ENCODE measurements around the gene TMEM170B. TPM values are rescaled to one million over a fixed set of nuclear protein-coding genes. Genes with fewer than 3 reads are reported as not detected.
"Not testable (repeated sequence)": the region's sequence is repeated elsewhere in the genome, so short reads cannot be mapped to it uniquely, and the experiment has no call there.

The TMEM170B gene
- total and polyA plus RNA-seq, 2 experiments from 2014 or later: 2.1 to 2.6 TPM

DNA sequence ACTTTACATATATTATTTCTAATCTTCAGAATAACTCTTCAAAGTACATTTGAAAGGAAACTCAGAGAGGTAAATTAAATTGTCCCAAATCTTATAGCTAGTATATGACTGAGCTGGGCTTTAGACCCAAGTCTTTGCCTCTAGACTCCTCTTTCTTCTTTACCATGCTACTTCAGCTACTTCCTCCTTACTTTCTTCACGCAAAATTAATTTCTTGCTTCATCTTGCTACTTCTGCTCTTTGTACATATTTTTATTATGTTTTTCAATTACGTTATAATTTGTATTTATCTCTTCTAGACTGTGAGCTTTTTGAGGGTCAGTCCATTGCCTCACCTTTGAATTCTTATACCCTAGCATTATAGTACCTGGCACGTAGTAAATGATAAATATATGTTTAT, 5.3 kb downstream of the TMEM170B start:
- H3K27ac ChIP-seq: no peak overlapping the region
- H3K27me3 ChIP-seq: peaks cover 18% of the 10 kb centered on the region
- DNase-seq (ENCODE audit: low read depth in 1 of 2, low spot score in 1 of 2): no peak
- no peaks in the 10 kb centered on the region for H3K4me1 ChIP-seq (ENCODE audit: low read depth)
- TF ChIP-seq, protein P1, sequence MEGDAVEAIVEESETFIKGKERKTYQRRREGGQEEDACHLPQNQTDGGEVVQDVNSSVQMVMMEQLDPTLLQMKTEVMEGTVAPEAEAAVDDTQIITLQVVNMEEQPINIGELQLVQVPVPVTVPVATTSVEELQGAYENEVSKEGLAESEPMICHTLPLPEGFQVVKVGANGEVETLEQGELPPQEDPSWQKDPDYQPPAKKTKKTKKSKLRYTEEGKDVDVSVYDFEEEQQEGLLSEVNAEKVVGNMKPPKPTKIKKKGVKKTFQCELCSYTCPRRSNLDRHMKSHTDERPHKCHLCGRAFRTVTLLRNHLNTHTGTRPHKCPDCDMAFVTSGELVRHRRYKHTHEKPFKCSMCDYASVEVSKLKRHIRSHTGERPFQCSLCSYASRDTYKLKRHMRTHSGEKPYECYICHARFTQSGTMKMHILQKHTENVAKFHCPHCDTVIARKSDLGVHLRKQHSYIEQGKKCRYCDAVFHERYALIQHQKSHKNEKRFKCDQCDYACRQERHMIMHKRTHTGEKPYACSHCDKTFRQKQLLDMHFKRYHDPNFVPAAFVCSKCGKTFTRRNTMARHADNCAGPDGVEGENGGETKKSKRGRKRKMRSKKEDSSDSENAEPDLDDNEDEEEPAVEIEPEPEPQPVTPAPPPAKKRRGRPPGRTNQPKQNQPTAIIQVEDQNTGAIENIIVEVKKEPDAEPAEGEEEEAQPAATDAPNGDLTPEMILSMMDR (IDR thresholded peaks at IDR 0.05; ENCODE audit: low read depth, low read length): no peak
- no peaks in the 10 kb centered on the region for H3K9me3 ChIP-seq (ENCODE audit: low read depth)
- H3K36me3 ChIP-seq: no peaks in the 10 kb centered on the region
- no peak overlapping the region for H3K4me3 ChIP-seq

DNA sequence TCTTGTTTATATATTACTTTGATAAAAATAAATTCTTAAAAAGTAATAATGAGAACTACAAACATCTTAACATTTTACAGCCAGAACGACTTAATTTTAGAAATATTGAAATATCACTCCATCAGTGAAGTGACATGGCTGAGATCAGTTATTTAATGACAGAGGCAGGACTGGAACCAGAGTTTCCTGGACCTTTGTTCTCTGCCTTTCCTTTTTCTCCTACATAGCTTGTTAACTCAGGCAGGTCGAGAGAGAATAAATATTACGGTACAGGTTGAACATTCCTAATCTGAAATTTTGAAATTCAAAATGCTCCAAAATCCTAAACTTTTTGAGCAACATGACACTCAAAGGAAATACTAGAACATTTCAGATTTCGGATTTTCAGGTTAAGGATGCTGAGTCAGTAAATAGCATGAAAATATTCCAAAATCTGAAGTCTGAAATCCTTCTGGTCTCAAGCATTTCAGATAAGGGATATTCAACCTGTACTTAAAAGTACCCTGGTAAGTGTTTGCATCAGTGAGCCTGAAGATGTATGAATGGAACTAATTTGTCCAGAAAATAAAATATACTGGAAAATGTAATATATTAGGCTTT, 6.5 kb downstream of the TMEM170B start:
- TF ChIP-seq, protein P1 (IDR thresholded peaks at IDR 0.05; ENCODE audit: low read depth, low read length): no peak
- H3K9me3 ChIP-seq (ENCODE audit: low read depth): no peaks in the 10 kb centered on the region
- no peaks in the 10 kb centered on the region for H3K4me1 ChIP-seq (ENCODE audit: low read depth)
- no peaks in the 10 kb centered on the region for H3K36me3 ChIP-seq
- no peak for DNase-seq (ENCODE audit: low read depth in 1 of 2, low spot score in 1 of 2)
- H3K27me3 ChIP-seq: peaks cover 10% of the 10 kb centered on the region
- H3K27ac ChIP-seq: no peak overlapping the region
- H3K4me3 ChIP-seq: no peak overlapping the region

DNA sequence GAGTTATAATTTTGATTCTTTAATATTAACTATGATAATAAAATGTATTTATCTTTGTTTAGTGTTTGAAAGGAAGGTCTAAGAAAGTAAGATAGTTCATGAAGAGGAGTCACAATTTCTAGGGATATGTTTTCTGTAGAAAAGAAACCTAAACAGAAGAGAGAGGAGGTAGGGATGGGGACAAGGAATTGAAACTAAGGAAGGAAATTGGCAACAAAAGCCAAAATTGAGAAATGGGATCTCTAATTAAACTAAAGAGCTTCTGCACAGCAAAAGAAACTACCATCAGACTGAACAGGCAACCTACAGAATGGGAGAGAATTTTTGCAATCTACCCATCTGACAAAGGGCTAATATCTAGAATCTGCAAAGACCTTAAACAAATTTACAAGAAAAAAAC, 10.3 kb downstream of the TMEM170B start:
- not testable (repeated sequence) for H3K27me3 ChIP-seq; H3K27ac ChIP-seq; H3K4me3 ChIP-seq; H3K36me3 ChIP-seq; H3K9me3 ChIP-seq (ENCODE audit: low read depth); H3K4me1 ChIP-seq (ENCODE audit: low read depth); DNase-seq (ENCODE audit: low read depth in 1 of 2, low spot score in 1 of 2)

DNA sequence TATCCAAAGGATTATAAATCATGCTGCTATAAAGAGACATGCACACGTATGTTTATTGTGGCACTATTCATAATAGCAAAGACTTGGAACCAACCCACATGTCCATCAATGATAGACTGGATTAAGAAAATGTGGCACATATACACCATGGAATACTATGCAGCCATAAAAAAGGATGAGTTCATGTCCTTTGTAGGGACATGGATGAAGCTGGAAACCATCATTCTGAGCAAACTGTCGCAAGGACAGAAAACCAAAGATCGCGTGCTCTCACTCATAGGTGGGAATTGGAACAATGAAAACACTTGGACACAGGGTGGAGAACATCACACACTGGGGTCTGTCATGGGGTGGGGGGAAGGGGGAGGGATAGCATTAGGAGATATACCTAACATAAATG, 11.0 kb downstream of the TMEM170B start:
- H3K27ac ChIP-seq; H3K4me1 ChIP-seq (ENCODE audit: low read depth); H3K27me3 ChIP-seq; DNase-seq (ENCODE audit: low read depth in 1 of 2, low spot score in 1 of 2); H3K36me3 ChIP-seq; H3K9me3 ChIP-seq (ENCODE audit: low read depth); H3K4me3 ChIP-seq: not testable (repeated sequence)

DNA sequence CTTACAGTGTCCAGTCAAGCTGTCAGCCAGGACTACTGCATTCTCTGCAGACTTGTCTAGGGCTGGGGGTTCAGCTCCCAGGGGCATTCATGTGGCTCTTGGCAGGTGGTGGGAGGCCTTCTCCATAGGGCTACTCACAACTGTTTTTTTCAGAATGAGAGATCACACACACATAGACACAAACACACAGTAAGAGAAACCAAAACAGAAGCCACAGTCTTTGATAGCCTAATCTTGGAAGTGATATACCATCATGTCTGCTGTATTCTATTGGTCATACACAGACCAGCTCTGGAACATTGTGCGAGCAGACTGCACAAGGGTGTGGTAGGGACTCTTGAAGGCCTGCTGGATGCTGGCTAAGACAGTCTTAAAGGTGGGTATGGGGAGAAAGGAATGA, 13.5 kb downstream of the TMEM170B start:
- H3K9me3 ChIP-seq (ENCODE audit: low read depth): no peaks in the 10 kb centered on the region
- H3K27ac ChIP-seq: no peak overlapping the region
- H3K4me1 ChIP-seq (ENCODE audit: low read depth): no peaks in the 10 kb centered on the region
- no peaks in the 10 kb centered on the region for H3K27me3 ChIP-seq
- no peak overlapping the region for H3K4me3 ChIP-seq
- no peak for DNase-seq (ENCODE audit: low read depth in 1 of 2, low spot score in 1 of 2)
- TF ChIP-seq, protein P1 (IDR thresholded peaks at IDR 0.05; ENCODE audit: low read depth, low read length): no peak
- no peaks in the 10 kb centered on the region for H3K36me3 ChIP-seq

DNA sequence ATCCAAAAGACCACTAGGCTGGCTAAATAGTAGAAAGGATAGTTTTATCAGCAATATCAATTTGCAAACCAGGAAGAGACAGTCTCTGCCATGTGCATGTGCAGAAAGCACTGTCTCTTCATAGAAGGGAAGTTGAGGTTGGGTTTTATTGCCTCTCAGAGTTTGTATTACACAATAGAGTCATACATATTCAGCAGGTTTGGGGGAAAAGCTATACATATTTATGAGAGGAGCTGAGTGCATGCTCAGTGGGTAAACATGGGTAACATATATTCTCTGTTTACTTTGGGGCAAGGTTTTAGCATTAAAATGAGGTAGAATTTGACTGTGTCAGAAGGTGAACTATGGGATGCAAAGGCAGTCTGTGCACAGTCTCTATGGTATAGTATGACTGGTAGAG, 14.9 kb downstream of the TMEM170B start:
- H3K4me3 ChIP-seq: no peak overlapping the region
- TF ChIP-seq, protein P1 (IDR thresholded peaks at IDR 0.05; ENCODE audit: low read depth, low read length): no peak
- H3K27ac ChIP-seq: no peak overlapping the region
- H3K27me3 ChIP-seq: no peaks in the 10 kb centered on the region
- H3K36me3 ChIP-seq: no peaks in the 10 kb centered on the region
- H3K4me1 ChIP-seq (ENCODE audit: low read depth): no peaks in the 10 kb centered on the region
- DNase-seq (ENCODE audit: low read depth in 1 of 2, low spot score in 1 of 2): no peak
- no peaks in the 10 kb centered on the region for H3K9me3 ChIP-seq (ENCODE audit: low read depth)

DNA sequence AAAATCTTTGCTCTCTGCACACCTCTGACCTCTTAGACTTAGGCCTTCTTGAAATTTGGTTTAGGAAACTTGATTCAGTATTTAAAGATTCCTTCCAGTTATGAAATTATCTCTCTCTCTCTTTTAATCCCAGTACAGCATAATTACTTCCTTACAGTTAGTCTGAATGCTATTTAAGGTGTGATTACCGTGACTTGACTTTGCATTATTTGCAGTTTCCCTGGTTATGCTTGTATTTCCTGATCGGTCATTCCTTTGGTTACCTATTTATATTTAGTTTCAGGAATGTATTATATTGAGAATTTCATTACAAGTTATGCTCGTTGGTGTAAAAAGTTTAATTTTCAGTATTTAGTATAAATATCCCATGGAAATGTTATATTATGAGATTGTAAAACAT, 16.3 kb downstream of the TMEM170B start:
- no peaks in the 10 kb centered on the region for H3K9me3 ChIP-seq (ENCODE audit: low read depth)
- no peak for DNase-seq (ENCODE audit: low read depth in 1 of 2, low spot score in 1 of 2)
- H3K27ac ChIP-seq: no peak overlapping the region
- no peak overlapping the region for H3K4me3 ChIP-seq
- H3K36me3 ChIP-seq: no peaks in the 10 kb centered on the region
- no peaks in the 10 kb centered on the region for H3K27me3 ChIP-seq
- TF ChIP-seq, protein P1 (IDR thresholded peaks at IDR 0.05; ENCODE audit: low read depth, low read length): no peak
- H3K4me1 ChIP-seq (ENCODE audit: low read depth): no peaks in the 10 kb centered on the region

All from cardiac muscle cell (in vitro differentiated cells and primary cell).